ENCODE results near the gene PXMP2. TPM values are rescaled to one million over a fixed set of nuclear protein-coding genes. Genes with fewer than 3 reads are reported as not detected.
A peak's percentile ranks its signal among the peaks of the same experiment; 100 is the strongest.

PXMP2 gene
- total RNA-seq, 1 donor from 2014 or later = 16.9 TPM

DNA sequence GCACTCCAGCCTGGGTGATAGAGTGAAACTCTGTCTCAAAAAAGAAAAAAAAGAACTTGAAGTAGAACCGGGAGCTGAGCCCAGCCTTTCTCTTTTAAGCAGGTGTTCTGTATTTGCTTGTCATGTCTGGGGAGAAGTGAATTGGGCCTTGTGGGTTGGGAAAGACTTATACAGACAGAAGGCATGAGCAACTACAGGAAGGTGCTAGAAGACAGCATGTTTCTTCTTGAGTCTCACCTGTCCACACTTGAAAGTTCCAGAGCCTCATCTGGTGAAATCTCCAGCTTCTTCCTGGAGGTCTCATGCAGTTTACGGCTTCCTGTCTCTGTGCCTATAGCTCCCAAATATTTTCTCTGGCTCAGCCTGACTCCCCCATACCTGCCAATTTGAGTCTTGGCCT lies 25.7 kb downstream of the PXMP2 start:
- intact Hi-C loops (cut with DNase I) = no loop called here
- H3K36me3 ChIP-seq = peaks cover 32% of the 10 kb centered on the region
- ATAC-seq = no peak
- TF ChIP-seq CTCF (IDR thresholded peaks at IDR 0.05) = no peak
- no peak overlapping the region for H3K27ac ChIP-seq
- no peak for DNase-seq
- H3K27me3 ChIP-seq (ENCODE audit: low read depth) = no peaks in the 10 kb centered on the region
- peaks cover 25% of the 10 kb centered on the region for H3K4me1 ChIP-seq
- no peaks in the 10 kb centered on the region for H3K9me3 ChIP-seq
- H3K4me3 ChIP-seq = no peak overlapping the region

DNA sequence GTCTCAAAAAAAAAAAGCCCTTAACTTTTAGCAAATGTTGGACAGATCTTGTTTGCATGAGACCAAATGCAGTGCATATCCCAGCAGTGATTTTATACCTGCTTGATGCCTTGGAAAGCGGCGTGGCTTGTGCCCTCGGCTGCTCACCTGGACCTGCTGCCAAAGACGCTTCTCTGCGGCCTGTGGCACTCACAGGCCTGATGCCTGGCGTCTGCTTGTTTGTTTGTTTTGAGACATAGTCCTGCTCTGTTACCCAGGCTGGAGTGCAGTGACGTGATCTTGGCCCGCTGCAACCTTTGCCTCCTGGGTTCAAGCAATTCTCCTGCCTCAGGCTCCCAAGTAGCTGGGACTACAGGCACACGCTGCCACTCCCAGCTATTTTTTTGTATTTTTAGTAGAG lies 28.5 kb downstream of the PXMP2 start:
- no peak for ATAC-seq
- no peak for TF ChIP-seq CTCF (IDR thresholded peaks at IDR 0.05)
- Histone ChIP-seq H3K36me3 (peaks cover 57% of the 10 kb centered on the region), H3K4me1 (peaks cover 18% of the 10 kb centered on the region), H3K27me3 (ENCODE audit: low read depth) (no peaks in the 10 kb centered on the region), H3K27ac (no peak overlapping the region), H3K4me3 (no peak overlapping the region), H3K9me3 (no peaks in the 10 kb centered on the region)
- no peak for DNase-seq
- intact Hi-C loops (cut with DNase I) = no loop called here

DNA sequence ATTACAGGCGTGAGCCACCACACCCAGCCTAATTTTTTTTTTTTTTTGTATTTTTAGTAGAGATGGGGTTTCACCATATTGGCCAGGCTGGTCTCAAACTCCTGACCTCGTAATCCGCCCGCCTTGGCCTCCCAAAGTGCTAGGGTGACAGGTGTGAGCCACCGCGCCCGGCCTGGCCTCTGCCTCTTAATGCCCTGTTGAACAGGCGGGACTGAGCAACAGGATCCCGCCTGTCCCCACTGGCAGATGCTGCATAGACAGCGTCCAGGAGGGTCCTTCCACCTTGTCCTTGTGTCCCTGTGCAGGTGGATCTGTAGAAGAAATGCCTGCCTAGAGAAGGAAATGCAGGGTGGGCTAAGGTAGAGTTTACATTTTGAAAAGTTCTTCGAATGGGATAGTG lies 29.0 kb downstream of the PXMP2 start:
- no peaks in the 10 kb centered on the region for H3K9me3 ChIP-seq
- H3K4me1 ChIP-seq = peaks cover 15% of the 10 kb centered on the region
- H3K27ac ChIP-seq = no peak overlapping the region
- DNase-seq = no peak
- H3K36me3 ChIP-seq = peaks cover 62% of the 10 kb centered on the region
- H3K27me3 ChIP-seq (ENCODE audit: low read depth) = no peaks in the 10 kb centered on the region
- no peak overlapping the region for H3K4me3 ChIP-seq
- no peak for TF ChIP-seq CTCF (IDR thresholded peaks at IDR 0.05)
- intact Hi-C loops (cut with DNase I) = no loop called here
- ATAC-seq = no peak

GRCh38 chr12:132717011-132717410 lies 29.6 kb downstream of the PXMP2 start:
- Histone ChIP-seq H3K9me3 (no peaks in the 10 kb centered on the region), H3K27me3 (ENCODE audit: low read depth) (no peaks in the 10 kb centered on the region), H3K27ac (no peak overlapping the region), H3K4me3 (no peak overlapping the region), H3K4me1 (peaks cover 8% of the 10 kb centered on the region), H3K36me3 (peaks cover 69% of the 10 kb centered on the region)
- DNase-seq (no peak), ATAC-seq (no peak)
- intact Hi-C loops (cut with DNase I) = no loop called here
- no peak for TF ChIP-seq CTCF (IDR thresholded peaks at IDR 0.05)

DNA sequence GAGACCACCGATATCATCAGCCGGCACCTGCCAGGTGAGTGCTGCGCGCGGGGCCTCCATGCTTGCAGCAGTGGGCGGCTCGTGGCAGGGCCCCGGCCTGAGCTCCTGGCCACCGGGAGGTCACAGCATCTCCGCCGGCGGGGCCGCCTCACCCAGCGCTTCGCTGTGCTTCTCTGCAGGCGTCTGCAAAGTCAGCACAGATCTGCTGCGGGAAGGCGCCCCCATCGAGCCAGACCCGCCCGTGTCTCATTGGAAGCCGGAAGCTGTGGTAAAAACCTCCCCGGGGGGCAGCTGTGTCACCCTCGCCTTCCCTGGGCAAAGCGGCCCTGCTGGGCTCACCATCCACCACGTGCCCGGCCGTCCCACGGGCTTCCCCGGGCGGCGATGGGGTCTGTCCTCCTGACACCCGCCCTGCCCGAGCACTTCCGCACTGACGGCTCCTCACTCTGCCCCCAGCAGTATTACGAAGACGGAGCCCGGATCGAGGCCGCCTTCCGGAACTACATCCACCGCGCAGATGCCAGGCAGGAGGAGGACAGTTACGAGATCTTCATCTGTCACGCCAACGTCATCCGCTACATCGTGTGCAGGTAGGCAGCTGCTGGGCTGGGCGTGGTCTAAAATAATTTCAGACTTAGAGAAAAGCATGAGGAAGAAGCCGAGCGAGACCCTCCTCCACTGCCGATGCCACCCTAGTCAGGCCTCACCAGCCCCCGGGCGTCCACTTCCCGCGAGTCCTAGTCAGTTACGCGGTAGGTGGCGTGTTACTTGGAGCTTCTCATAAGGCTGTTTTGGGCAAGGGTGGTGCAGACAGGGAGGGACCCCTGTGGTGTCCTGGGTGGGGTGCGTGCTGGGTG lies 30.4 kb downstream of the PXMP2 start:
- DNase-seq = no peak
- ATAC-seq = peak in 1 of 2 donors; percentile 7
- no peaks in the 10 kb centered on the region for H3K27me3 ChIP-seq (ENCODE audit: low read depth)
- no peak for TF ChIP-seq CTCF (IDR thresholded peaks at IDR 0.05)
- intact Hi-C loops (cut with DNase I) = no loop called here
- peaks cover 3% of the 10 kb centered on the region for H3K4me1 ChIP-seq
- H3K9me3 ChIP-seq = no peaks in the 10 kb centered on the region
- H3K4me3 ChIP-seq = no peak overlapping the region
- peaks cover 75% of the 10 kb centered on the region for H3K36me3 ChIP-seq
- H3K27ac ChIP-seq = no peak overlapping the region
